Peyer's patch (tissue), 4 donors: ENCODE measurements around the gene KCNMA1.

Experiments
- CTCF ChIP-seq, 6 experiments: fragments of 450-650 bp in 4 of 6; fragments of 200-600 bp in 2 of 6; sonication (generic) in 1 of 6; IDR thresholded peaks; one replicate each; pipeline ENCODE4 v1.5.1; 2017 to 2019; ENCODE audit warnings: antibody characterized with exemption in 6 of 6, mild to moderate bottlenecking in 3 of 6, moderate library complexity in 1 of 6
- POLR2A ChIP-seq, 2 donors: fragments of 450-650 bp; IDR thresholded peaks; one replicate each; pipeline ENCODE4 v1.5.1; 2017; ENCODE audit warnings: antibody characterized with exemption in 2 of 2, mild to moderate bottlenecking in 2 of 2, moderate library complexity in 2 of 2

DNA sequence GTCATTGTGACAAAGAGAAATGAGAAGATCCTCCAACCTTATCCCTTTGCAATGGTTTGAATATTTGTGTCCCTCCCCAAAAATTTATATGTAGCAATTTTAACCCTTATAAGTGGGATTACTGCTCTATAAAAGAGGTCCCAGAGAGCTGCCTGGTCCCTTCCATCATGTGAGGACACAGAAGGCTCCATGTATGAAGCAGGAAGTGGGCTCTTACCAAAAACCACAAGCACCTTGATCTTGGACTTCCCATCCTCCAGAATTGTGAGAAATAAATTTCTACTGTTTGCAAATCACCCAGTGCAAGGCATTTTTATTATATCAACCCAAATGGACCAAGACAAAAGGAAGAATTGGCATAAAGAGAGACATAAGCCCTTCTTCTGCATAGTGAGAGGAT, 95.7 kb downstream of the KCNMA1 start:
- no peak for TF ChIP-seq CTCF (IDR thresholded peaks at IDR 0.05)
- no peak for TF ChIP-seq POLR2A (IDR thresholded peaks at IDR 0.05)
